B cell (primary cell): ENCODE measurements around the gene IFT88.

ENCODE experiments used
- EZH2 ChIP-seq: IDR thresholded peaks from 2 replicates; pipeline ENCODE4 v1.6.1; 2012; ENCODE audit warnings: borderline replicate concordance, low read depth, mild to moderate bottlenecking, moderate library complexity, low read length; ENCODE audit not compliant: insufficient read depth, poor library complexity, severe bottlenecking
- TF ChIP-seq, protein P1 (sequence below): fragments of 200-600 bp; IDR thresholded peaks from one replicate; pipeline ENCODE4 v1.8.0; 2022; ENCODE audit warnings: antibody characterized with exemption, mild to moderate bottlenecking

DNA sequence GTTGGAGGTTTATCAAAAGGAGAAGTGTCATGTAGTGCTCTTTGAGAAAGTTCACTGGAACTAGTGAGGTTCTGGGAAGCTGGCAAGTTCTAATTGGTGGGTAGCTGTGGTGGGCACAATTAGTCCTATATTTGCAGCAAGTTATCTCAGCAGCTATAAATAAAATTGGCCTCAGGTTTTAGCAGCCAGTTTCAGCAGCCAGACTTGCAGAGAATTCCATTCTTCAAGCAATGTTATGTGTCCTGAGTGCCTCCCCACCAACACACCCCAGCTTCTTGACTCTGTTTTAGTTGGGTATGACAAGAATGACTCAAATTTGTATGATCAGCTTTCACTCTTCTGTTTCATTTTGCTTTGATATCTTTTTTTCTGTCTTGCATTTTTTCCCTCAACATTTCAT lies 4.7 kb downstream of the IFT88 start:
- TF ChIP-seq, protein P1, sequence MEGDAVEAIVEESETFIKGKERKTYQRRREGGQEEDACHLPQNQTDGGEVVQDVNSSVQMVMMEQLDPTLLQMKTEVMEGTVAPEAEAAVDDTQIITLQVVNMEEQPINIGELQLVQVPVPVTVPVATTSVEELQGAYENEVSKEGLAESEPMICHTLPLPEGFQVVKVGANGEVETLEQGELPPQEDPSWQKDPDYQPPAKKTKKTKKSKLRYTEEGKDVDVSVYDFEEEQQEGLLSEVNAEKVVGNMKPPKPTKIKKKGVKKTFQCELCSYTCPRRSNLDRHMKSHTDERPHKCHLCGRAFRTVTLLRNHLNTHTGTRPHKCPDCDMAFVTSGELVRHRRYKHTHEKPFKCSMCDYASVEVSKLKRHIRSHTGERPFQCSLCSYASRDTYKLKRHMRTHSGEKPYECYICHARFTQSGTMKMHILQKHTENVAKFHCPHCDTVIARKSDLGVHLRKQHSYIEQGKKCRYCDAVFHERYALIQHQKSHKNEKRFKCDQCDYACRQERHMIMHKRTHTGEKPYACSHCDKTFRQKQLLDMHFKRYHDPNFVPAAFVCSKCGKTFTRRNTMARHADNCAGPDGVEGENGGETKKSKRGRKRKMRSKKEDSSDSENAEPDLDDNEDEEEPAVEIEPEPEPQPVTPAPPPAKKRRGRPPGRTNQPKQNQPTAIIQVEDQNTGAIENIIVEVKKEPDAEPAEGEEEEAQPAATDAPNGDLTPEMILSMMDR: no peak
- TF ChIP-seq EZH2: no peak
